Epithelial cell of proximal tubule (primary cell): ENCODE measurements around the gene CAMTA1. TPM values are rescaled to one million over a fixed set of nuclear protein-coding genes. Genes with fewer than 3 reads are reported as not detected.

ENCODE experiments used
- DNase-seq: peaks from one replicate; pipeline ENCODE4 v3.0.0-alpha.2; 2011; ENCODE audit warnings: low read depth
- H3K4me3 ChIP-seq: 2 replicates; pipeline ENCODE4 v1.5.1; 2011; ENCODE audit warnings: low read depth, mild to moderate bottlenecking, low read length
- CTCF ChIP-seq: conservative IDR thresholded peaks from 2 replicates; pipeline ENCODE4 v1.5.1; 2012; ENCODE audit warnings: low read depth, mild to moderate bottlenecking, low read length
- total RNA-seq: library from RNA; depleted of rRNA; stranded (reverse); fragments of >200 nt; gene quantifications from 2 replicates; pipeline ENCODE4 v1.2.3, GENCODE V29; 2015

Gene CAMTA1
- total RNA-seq, 1 donor from 2014 or later, result 79.2 TPM

- peak overlapping the region; percentile 49 for H3K4me3 ChIP-seq
- DNase-seq, result peak; percentile 91
- peak; percentile 53 for TF ChIP-seq CTCF
These were observed 332.4 kb downstream of the CAMTA1 start for GRCh38 chr1:7117399-7118281.

- no peak for DNase-seq
- TF ChIP-seq CTCF, result no peak
These were observed 333.9 kb downstream of the CAMTA1 start for GRCh38 chr1:7119156-7119555.

GRCh38 chr1:7120863-7121621 lies 335.8 kb downstream of the CAMTA1 start:
- peak; percentile 58 for TF ChIP-seq CTCF
- DNase-seq, result no peak
- no peak overlapping the region for H3K4me3 ChIP-seq

More at GRCh38 chr1:7119156-7119555, 333.9 kb downstream of the CAMTA1 start:
- no peak overlapping the region for H3K4me3 ChIP-seq

- no peak overlapping the region for H3K4me3 ChIP-seq
- TF ChIP-seq CTCF, result no peak
- no peak for DNase-seq
These were observed 336.4 kb downstream of the CAMTA1 start for GRCh38 chr1:7121622-7121988.

GRCh38 chr1:7127322-7128075 lies 342.2 kb downstream of the CAMTA1 start:
- no peak for DNase-seq
- TF ChIP-seq CTCF, result peak; percentile 31
- H3K4me3 ChIP-seq, result no peak overlapping the region

GRCh38 chr1:7128293-7128692 lies 343.0 kb downstream of the CAMTA1 start:
- TF ChIP-seq CTCF, result no peak
- H3K4me3 ChIP-seq, result no peak overlapping the region
- no peak for DNase-seq
